GM12878 (cell line): ENCODE measurements around the gene SMIM20.

Experiments used
- CTCF ChIP-seq, 3 experiments: IDR thresholded peaks in 2 of 3; conservative IDR thresholded peaks in 1 of 3; 2 replicates each; pipeline ENCODE4 v1.5.1; 2011; ENCODE audit warnings: low read depth in 3 of 3, low read length in 3 of 3, mild to moderate bottlenecking in 3 of 3, control low read depth in 2 of 3, moderate library complexity in 2 of 3, inconsistent platforms in 1 of 3, mixed read lengths in 1 of 3; ENCODE audit not compliant: control insufficient read depth in 2 of 3, insufficient read depth in 1 of 3; ENCODE audit errors: extremely low read depth in 1 of 3
- E4F1 ChIP-seq: fragments of 450-650 bp; IDR thresholded peaks from 2 replicates; pipeline ENCODE4 v1.6.1; 2018; ENCODE audit warnings: borderline replicate concordance, mild to moderate bottlenecking; ENCODE audit not compliant: partially characterized antibody
- FOS ChIP-seq: IDR thresholded peaks from 3 replicates; pipeline ENCODE4 v1.6.1; 2011; ENCODE audit warnings: borderline replicate concordance; ENCODE audit not compliant: insufficient read length; ENCODE audit errors: extremely low read depth
- JUNB ChIP-seq: IDR thresholded peaks from 2 replicates; pipeline ENCODE4 v1.6.1; 2016; ENCODE audit warnings: antibody characterized with exemption, mild to moderate bottlenecking
- POLR2AphosphoS5 ChIP-seq: IDR thresholded peaks from 2 replicates; pipeline ENCODE4 v1.6.1; 2011; ENCODE audit warnings: mild to moderate bottlenecking, low read length, inconsistent platforms
- REST ChIP-seq: IDR thresholded peaks from 2 replicates; pipeline ENCODE4 v1.6.1; 2012; ENCODE audit warnings: mild to moderate bottlenecking, low read depth, low read length
- SREBF2 ChIP-seq: IDR thresholded peaks from 2 replicates; pipeline ENCODE4 v1.6.1; 2012; ENCODE audit warnings: mild to moderate bottlenecking, low read length

- no peak for TF ChIP-seq SREBF2
- no peak for TF ChIP-seq E4F1
- no peak for TF ChIP-seq CTCF (IDR thresholded peaks at IDR 0.05 in 2 of 3, conservative IDR thresholded peaks at IDR 0.05 in 1 of 3; ENCODE audit: control insufficient read depth in 2 of 3, extremely low read depth in 1 of 3, insufficient read depth in 1 of 3, low read depth in 3 of 3, low read length in 3 of 3)
- no peak for TF ChIP-seq FOS
- no peak for TF ChIP-seq REST
- no peak for TF ChIP-seq POLR2AphosphoS5
- no peak for TF ChIP-seq JUNB
Observed at GRCh38 chr4:25970691-25971432, 56.8 kb downstream of the SMIM20 start.
